ENCODE measurements around the gene PIGN.

Gene PIGN

DNA sequence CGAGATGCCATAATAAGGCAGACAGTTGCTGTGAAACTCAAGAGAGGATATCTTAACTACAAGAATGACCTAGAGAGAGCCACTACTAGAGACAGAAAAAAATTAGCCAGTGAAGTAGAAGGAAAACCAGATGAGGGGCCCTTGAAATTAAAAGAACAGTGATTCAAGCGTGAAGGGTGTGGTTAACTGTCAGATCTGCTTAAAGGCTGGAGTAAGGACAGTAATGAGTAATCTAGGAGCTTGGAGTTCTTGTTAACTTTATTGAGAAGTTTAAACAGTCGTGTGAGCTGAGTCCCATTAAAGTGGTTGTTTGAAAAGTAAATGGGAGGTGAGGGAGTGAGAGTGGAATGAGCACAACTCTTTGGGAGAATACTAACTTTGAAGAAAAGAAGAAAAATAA lies 21.3 kb downstream of the PIGN start:
- Mint-ChIP-seq H3K9me3 (peaks cover 5% of the 10 kb centered on the region), H3K4me3 (no peak overlapping the region), H3K27ac (no peak overlapping the region), H3K27me3 (no peaks in the 10 kb centered on the region), H3K36me3 (peaks cover 11% of the 10 kb centered on the region), H3K4me1 (no peaks in the 10 kb centered on the region)
- no peak for DNase-seq
- CTCF ChIA-PET, result interaction anchor here (1.0 kb wide), 1 partner anchor 84 kb away, joined by 3 read pairs; no protein-coding TSS in a partner anchor

DNA sequence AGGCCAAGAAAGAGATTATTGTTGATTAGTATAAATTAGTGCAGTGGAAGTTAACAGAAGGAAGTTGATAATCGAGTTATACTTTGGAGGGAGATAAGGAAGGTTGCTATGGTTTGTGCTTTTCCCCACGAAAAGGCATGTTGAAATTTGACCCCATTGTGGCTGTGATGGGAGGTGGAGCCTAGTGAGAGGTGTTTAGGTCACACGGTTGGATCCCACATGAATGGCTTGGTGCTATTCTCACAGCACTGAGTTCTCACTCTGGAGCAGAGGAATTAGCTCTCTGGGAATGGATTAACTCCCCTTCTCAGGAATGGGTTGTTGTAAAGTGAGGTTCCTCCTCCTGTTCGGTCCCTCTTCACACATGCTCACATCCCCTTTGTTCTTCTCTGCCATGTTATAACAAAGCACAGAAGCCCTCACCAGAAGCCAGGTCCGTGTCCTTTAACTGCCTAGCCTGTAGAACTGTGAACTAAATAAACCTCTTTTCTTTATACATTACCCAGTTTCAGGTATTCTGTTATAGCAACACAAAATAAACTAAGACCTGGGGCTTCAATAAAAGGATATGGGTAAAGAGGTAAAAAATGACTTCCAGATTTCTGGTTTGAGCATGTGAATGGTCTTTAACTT lies 21.9 kb downstream of the PIGN start:
- peaks cover 11% of the 10 kb centered on the region for H3K36me3 Mint-ChIP-seq
- no peaks in the 10 kb centered on the region for H3K27me3 Mint-ChIP-seq
- no peak for DNase-seq
- no peak overlapping the region for H3K4me3 Mint-ChIP-seq
- no peaks in the 10 kb centered on the region for H3K4me1 Mint-ChIP-seq
- peaks cover 5% of the 10 kb centered on the region for H3K9me3 Mint-ChIP-seq
- CTCF ChIA-PET, result no interaction called here
- H3K27ac Mint-ChIP-seq, result no peak overlapping the region

DNA sequence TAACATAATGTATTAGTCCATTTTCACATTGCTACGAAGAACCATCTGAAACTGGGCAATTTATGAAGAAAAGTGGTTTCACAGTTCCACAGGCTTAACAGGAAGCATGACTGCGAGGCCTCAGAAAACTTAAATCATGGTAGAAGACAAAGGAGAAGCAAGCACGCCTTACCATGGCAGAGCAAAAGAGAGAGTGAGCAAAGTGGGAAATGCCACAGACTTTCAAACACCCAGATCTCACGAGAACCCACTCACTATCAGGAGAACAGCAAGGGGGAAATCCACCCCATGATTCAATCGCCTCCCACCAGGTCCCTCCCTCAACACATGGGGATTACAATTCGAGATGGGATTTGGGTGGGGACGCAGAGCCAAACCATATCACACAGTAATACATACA lies 22.5 kb downstream of the PIGN start:
- no peak overlapping the region for H3K27ac Mint-ChIP-seq
- H3K9me3 Mint-ChIP-seq, result peaks cover 5% of the 10 kb centered on the region
- H3K4me1 Mint-ChIP-seq, result no peaks in the 10 kb centered on the region
- H3K36me3 Mint-ChIP-seq, result peaks cover 13% of the 10 kb centered on the region
- H3K4me3 Mint-ChIP-seq, result no peak overlapping the region
- no peak for DNase-seq
- H3K27me3 Mint-ChIP-seq, result no peaks in the 10 kb centered on the region
- CTCF ChIA-PET, result no interaction called here

DNA sequence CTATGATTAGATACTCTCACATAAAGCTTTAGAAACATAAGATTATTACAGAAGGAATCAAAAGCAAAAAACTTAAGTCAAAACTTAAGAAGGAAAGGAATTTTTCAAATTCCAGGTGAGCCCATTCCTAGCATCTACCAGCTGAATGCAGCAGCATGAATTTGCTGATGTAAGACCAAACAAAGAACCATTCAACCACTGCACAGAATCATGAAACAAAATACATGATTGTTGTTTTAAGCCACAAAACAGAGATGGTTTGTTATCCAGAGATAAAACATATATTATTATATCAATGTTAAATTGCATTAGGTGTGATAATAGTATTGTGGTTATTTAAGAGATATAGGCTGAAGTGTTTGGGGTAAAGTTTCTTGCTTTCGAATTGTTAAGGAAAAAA lies 29.0 kb downstream of the PIGN start:
- CTCF ChIA-PET, result no interaction called here
- H3K9me3 Mint-ChIP-seq, result no peaks in the 10 kb centered on the region
- H3K27ac Mint-ChIP-seq, result no peak overlapping the region
- peaks cover 10% of the 10 kb centered on the region for H3K36me3 Mint-ChIP-seq
- no peaks in the 10 kb centered on the region for H3K27me3 Mint-ChIP-seq
- H3K4me3 Mint-ChIP-seq, result no peak overlapping the region
- no peaks in the 10 kb centered on the region for H3K4me1 Mint-ChIP-seq
- no peak for DNase-seq

DNA sequence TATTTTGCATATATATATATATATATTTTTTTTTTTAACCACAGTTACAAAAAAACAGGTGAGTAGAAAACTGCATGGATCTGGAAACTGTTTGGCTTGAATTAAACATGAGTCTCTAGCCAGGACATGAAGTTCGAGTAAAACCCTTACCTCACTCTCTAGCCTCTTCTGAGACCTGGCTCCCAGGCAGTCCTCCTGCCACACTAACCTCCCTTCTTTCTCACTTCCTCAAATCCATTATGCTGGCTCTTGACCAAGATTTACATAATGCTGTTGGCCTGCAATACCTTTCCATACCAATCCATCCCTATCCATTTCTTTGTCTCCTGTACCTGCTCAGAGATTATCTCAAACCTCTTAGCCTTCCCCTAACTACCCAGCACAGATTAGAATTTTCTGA lies 34.0 kb downstream of the PIGN start:
- H3K36me3 Mint-ChIP-seq, result peaks cover 7% of the 10 kb centered on the region
- no peaks in the 10 kb centered on the region for H3K27me3 Mint-ChIP-seq
- H3K4me1 Mint-ChIP-seq, result no peaks in the 10 kb centered on the region
- H3K9me3 Mint-ChIP-seq, result no peaks in the 10 kb centered on the region
- no peak overlapping the region for H3K27ac Mint-ChIP-seq
- CTCF ChIA-PET, result no interaction called here
- DNase-seq, result no peak
- H3K4me3 Mint-ChIP-seq, result no peak overlapping the region

DNA sequence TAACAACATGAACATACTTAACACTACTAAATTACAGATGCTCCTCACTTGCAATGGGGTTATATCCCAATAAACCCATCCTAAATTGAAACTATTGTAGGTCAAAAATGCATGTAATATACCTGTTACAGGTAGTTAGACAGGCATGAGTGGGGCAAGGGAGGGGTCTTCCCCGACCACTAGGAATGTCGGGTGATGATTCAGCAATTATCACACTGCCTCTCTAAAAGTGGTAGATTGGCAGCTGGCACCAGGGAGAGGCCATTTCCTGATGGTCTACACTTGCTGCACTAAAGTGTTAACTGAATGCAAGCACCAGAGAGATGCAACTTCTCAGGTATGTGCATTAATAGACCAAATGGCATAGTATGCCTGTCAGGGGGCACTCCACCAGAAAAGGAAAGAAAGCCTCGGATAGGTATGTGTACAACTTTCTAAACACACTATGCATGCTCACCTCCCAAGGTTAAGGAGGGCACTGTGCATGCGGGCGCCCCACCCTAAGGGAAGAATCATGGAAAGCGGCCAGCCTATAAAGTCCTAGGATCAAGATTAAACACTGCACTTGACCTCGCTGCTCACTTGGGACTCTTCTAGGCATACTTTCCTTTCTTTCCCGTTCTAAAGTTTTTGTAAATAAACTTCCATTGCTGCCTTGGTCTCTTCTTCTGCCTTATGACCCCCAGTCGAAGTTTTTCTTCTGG lies 35.6 kb downstream of the PIGN start:
- no peaks in the 10 kb centered on the region for H3K27me3 Mint-ChIP-seq
- H3K4me1 Mint-ChIP-seq, result no peaks in the 10 kb centered on the region
- no peaks in the 10 kb centered on the region for H3K9me3 Mint-ChIP-seq
- no peak overlapping the region for H3K27ac Mint-ChIP-seq
- H3K4me3 Mint-ChIP-seq, result no peak overlapping the region
- CTCF ChIA-PET, result no interaction called here
- H3K36me3 Mint-ChIP-seq, result peaks cover 6% of the 10 kb centered on the region
- DNase-seq, result no peak

DNA sequence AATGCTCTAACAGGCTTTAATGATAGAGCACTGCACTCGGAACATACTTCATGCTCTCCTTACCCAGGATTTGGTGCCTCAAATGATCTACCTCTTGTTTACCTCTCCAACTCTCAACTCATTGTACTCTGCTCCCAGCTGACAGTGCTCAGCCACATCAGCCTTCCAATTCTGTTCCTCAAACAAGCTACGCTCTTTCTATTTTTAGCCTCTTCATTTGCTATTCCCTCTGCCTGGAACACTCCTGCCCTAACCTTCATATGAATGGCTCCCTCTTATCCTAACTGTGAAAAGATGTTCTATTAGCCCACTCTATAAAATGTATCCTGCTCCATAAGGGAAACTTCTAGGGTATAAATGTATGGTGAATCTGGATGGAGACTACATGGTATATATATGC lies 42.5 kb downstream of the PIGN start:
- Mint-ChIP-seq H3K4me3 (no peak overlapping the region), H3K27me3 (no peaks in the 10 kb centered on the region)
- CTCF ChIA-PET, result no interaction called here

DNA sequence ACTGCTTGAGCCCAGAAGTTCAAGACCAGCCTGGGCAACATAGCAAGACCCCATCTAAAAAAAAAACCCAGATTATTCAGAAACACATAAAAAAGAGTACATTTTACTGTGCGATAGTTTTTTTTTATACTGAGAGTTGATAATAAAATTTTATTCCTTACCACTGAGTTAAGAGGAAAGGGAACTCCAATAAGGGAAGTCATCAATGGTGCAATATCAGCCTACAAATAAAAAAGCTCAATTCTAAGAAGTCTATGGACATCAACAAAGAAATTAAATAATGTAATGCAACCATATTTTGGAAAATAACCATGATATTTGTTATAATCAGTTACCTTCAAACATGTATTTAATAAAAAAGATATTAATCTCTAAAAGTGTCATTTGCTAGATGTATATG lies 46.6 kb downstream of the PIGN start:
- no peak for DNase-seq
- CTCF ChIA-PET, result interaction anchor here (1.2 kb wide), 1 partner anchor 11 kb away, joined by 3 read pairs; no protein-coding TSS in a partner anchor
- Mint-ChIP-seq H3K27me3 (no peaks in the 10 kb centered on the region), H3K36me3 (peaks cover 9% of the 10 kb centered on the region), H3K4me1 (no peaks in the 10 kb centered on the region), H3K9me3 (no peaks in the 10 kb centered on the region), H3K4me3 (no peak overlapping the region), H3K27ac (no peak overlapping the region)

More for the DNA sequence above, 42.5 kb downstream of the PIGN start:
- DNase-seq, result no peak
- Mint-ChIP-seq H3K9me3 (no peaks in the 10 kb centered on the region), H3K36me3 (peaks cover 8% of the 10 kb centered on the region), H3K27ac (no peak overlapping the region), H3K4me1 (no peaks in the 10 kb centered on the region)

DNA sequence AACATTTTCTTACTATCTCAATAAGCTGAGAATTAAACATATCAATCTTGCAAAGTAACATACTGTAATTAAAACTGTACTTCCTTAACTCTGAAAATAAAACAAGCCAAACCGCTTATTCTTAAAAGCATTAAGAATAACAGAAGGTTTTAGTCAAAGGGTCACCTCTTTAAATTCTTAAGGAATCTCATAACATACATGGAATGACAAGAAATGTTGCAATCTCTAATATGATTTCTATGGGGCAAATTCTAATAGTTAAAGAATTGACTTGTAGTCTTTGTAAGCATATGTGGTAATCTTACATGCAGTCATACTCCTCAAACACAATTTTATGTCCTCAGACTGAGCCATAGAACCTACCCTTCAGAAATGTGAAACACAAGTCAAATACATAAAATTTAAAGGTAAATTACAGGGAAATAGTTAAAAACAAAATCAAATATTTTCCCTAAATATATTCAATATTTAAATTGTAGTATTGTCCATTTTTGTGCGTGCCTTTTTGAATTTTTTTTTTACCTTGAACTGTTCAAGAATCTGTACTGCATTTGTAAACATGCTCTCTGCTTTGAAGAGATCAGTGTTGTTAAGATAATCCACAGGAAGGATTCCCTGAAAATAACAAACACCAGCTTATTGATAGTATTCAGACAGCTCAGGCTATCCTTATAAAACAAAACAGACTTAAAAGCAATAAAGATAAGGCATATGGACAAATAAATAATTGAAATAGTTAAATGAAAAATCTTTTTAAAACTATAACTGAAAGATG lies 48.2 kb downstream of the PIGN start:
- Mint-ChIP-seq H3K36me3 (peaks cover 3% of the 10 kb centered on the region), H3K27ac (no peak overlapping the region), H3K4me1 (no peaks in the 10 kb centered on the region), H3K27me3 (no peaks in the 10 kb centered on the region), H3K4me3 (no peak overlapping the region), H3K9me3 (no peaks in the 10 kb centered on the region)
- DNase-seq, result no peak
- CTCF ChIA-PET, result no interaction called here

DNA sequence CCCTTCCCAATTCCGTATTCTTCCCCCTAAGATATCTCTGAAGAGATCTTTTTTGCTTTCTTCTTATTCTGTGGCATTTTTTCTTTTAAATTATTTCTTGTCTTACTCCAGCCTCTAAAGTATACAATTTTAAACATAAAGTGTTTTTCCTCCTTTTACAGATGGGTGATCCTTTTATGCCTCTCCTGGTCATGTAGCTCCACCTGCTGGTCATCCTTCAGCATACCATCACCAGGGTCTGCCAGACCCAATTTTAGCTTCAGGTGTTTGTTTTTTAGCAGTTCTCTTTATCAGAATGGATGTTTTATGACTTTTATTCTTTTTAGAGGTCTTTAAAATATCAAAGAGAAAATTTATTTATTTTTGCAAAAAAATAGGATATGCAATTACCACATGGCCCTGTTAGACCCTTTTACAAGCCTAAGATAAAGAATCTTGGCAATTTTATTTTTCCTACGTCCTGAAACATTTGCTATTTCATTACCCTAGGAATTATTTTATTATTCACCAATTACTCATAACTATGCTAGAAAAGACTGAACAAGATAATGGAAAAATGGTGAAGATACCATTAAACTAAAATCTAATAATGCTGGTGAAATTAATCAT lies 55.5 kb downstream of the PIGN start:
- Mint-ChIP-seq H3K9me3 (no peaks in the 10 kb centered on the region), H3K4me1 (no peaks in the 10 kb centered on the region), H3K27me3 (no peaks in the 10 kb centered on the region), H3K27ac (no peak overlapping the region), H3K36me3 (no peaks in the 10 kb centered on the region), H3K4me3 (no peak overlapping the region)
- CTCF ChIA-PET, result interaction anchor here (0.6 to 6.0 kb wide), 16 partner anchors 10 to 578 kb away, joined by 3 to 69 read pairs (median 3); no protein-coding TSS in a partner anchor
- DNase-seq, result peak; percentile 74

DNA sequence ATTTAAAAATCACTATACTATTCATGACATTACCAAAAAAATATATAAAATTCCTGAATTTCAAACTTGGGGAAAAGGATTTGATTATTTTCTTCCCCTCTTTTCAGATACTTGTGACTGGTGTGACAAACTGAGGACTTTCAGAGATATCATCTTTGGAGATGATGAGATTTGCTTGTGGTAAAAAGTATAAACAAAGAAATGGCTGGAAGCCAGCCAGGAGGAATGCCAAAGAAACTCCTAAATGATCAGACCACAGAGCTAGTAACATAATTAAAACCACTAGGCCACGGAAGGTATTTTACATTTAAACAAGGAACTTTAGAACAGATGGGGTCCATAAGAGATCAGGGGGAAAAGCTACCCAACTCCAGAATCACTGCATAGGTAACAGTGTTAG lies 58.7 kb downstream of the PIGN start:
- Mint-ChIP-seq H3K4me1 (no peaks in the 10 kb centered on the region), H3K36me3 (no peaks in the 10 kb centered on the region), H3K9me3 (no peaks in the 10 kb centered on the region), H3K27ac (no peak overlapping the region), H3K27me3 (no peaks in the 10 kb centered on the region), H3K4me3 (no peak overlapping the region)
- DNase-seq, result no peak
- CTCF ChIA-PET, result interaction anchor here (1.5 to 6.0 kb wide), 2 partner anchors 493 to 547 kb away, joined by 4 to 69 read pairs; no protein-coding TSS in a partner anchor

DNA sequence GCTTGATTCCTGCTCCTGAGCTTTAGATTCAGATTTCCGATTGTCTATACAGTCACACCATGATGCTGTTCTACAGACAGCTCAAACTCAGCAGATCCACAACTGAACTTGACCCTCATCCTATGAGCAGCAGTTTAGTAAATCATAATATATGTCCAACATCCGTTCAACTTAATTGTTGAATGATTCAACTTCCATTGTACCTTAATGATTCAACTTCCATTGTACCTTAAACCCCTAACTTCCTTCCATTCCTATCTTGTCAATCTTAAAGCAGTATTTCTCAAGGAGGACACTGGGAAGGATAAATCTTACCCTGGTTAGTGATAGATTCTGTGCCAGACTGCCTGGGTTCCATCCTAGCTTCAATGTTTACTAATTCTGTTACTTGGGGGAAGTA lies 60.1 kb downstream of the PIGN start:
- Mint-ChIP-seq H3K27me3 (no peaks in the 10 kb centered on the region), H3K9me3 (no peaks in the 10 kb centered on the region), H3K4me1 (no peaks in the 10 kb centered on the region), H3K27ac (no peak overlapping the region), H3K36me3 (no peaks in the 10 kb centered on the region), H3K4me3 (no peak overlapping the region)
- CTCF ChIA-PET, result interaction anchor here (0.6 to 0.9 kb wide), 2 partner anchors 17 to 274 kb away, joined by 3 to 4 read pairs; no protein-coding TSS in a partner anchor
- DNase-seq, result no peak

DNA sequence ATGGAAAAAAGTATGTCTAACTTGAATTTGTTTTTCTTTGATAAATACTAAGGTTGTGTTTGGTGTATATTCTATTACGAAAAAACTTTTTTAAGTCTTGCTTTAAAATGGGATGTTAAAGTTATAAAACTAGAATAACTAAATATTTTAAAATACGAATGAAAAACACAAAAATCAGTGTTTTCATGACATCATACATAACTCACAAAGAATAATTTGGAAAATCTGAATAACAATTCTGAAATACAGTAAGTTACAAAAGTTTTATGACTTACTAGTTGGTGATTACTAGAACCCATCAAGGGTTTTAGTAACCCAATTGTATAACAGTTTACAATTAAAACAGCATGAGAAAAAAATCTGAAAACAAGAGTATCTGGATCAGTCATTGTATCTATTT lies 61.2 kb downstream of the PIGN start:
- H3K27me3 Mint-ChIP-seq, result no peaks in the 10 kb centered on the region
- H3K4me3 Mint-ChIP-seq, result no peak overlapping the region
- CTCF ChIA-PET, result no interaction called here

DNA sequence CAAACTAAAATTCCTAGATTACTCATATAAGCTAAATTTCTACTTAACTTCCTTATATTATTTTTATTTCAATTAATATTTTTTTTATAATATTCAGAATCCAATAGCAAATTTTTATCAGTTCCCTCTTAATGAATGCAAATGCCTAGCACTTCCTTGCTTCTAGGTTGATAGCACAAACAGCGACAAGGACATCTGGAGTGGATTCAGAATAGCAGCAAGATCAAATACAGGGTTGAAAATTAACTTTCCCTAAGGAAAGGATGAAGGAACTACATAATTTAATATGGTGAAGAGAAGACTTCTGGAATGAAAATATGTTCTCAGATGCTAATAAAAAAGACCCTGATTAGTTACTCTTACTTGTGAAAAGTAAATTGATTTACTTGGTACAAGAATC lies 64.5 kb downstream of the PIGN start:
- H3K27ac Mint-ChIP-seq, result no peak overlapping the region
- DNase-seq, result no peak
- H3K4me1 Mint-ChIP-seq, result no peaks in the 10 kb centered on the region
- CTCF ChIA-PET, result no interaction called here
- no peaks in the 10 kb centered on the region for H3K9me3 Mint-ChIP-seq
- no peaks in the 10 kb centered on the region for H3K27me3 Mint-ChIP-seq
- H3K36me3 Mint-ChIP-seq, result peaks cover 2% of the 10 kb centered on the region
- no peak overlapping the region for H3K4me3 Mint-ChIP-seq

More for the DNA sequence above, 61.2 kb downstream of the PIGN start:
- no peaks in the 10 kb centered on the region for H3K4me1 Mint-ChIP-seq
- H3K36me3 Mint-ChIP-seq, result no peaks in the 10 kb centered on the region
- DNase-seq, result no peak
- H3K27ac Mint-ChIP-seq, result no peak overlapping the region
- H3K9me3 Mint-ChIP-seq, result no peaks in the 10 kb centered on the region
